OCI-LY1 (cell line): Measurements from ENCODE around the gene TANGO6.
A peak's percentile ranks its signal among the peaks of the same experiment; 100 is the strongest.

Source experiments
- EZH2 ChIP-seq: fragments of 200-600 bp; sonication (generic), shearing (Covaris generic); IDR thresholded peaks from 2 replicates; pipeline ENCODE4 v1.8.0; 2017; ENCODE audit warnings: borderline replicate concordance, mixed run types, mild to moderate bottlenecking, antibody characterized with exemption, low read length, moderate library complexity, mixed read lengths
- TF ChIP-seq, protein P1 (sequence below): fragments of 200-600 bp; sonication (generic), shearing (Covaris generic); IDR thresholded peaks from 2 replicates; pipeline ENCODE4 v1.5.1; 2017; ENCODE audit warnings: mild to moderate bottlenecking, antibody characterized with exemption, low read length, moderate library complexity, mixed read lengths

DNA sequence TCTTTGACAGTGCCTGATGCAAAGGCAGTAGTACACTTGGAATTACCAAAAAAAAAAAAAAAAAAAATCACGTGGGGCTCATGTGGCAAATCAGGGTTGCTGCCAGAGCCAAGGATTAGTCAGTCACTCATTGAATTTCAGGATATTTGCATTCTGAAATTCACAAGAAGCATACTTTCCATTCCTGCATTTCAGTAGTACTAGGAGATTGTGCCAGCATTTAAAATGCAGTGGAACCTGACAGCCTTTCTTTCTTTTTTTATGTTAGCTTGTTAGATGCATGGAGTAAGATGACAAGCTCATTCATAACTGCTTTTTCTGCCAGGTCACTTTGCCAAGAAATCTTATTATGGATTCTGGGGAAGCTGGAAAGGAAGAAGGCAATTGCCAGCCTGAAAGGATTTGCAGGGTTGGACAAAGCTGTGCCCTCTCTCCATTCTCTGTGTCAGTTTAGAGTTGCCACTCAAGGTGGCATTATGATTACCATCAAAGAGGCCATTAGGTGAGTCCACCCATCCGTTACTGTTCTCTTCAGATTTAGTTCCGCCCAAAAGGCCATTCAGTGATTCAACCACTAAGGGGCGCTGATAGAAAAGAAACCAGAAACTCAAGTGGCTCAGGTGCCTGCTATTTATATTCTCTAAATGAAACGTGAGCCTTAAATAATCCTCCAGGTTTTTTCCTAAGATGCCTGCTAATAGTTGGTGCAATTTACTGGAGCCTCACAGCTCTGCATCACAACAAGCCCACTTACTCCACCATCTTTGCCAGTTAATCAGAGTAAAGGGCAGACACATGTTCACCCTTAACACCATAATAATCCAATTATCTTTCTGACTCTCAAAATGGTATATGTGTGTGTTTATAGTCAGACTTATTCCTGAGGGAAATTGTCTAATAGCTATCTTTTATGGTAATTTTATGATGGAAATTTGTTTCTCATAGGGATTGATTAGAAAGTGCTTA is 59.0 kb downstream of the TANGO6 start:
- TF ChIP-seq, protein P1, sequence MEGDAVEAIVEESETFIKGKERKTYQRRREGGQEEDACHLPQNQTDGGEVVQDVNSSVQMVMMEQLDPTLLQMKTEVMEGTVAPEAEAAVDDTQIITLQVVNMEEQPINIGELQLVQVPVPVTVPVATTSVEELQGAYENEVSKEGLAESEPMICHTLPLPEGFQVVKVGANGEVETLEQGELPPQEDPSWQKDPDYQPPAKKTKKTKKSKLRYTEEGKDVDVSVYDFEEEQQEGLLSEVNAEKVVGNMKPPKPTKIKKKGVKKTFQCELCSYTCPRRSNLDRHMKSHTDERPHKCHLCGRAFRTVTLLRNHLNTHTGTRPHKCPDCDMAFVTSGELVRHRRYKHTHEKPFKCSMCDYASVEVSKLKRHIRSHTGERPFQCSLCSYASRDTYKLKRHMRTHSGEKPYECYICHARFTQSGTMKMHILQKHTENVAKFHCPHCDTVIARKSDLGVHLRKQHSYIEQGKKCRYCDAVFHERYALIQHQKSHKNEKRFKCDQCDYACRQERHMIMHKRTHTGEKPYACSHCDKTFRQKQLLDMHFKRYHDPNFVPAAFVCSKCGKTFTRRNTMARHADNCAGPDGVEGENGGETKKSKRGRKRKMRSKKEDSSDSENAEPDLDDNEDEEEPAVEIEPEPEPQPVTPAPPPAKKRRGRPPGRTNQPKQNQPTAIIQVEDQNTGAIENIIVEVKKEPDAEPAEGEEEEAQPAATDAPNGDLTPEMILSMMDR, result peak; percentile 77
- no peak for TF ChIP-seq EZH2
